Activated CD4-positive, alpha-beta memory T cell treated with anti-CD3 and anti-CD28 coated beads for 36 hours (primary cell): ENCODE measurements around the gene PAM16. TPM values are rescaled to one million over a fixed set of nuclear protein-coding genes. Genes with fewer than 3 reads are reported as not detected.

ENCODE experiments used
- CTCF ChIA-PET: fragments of 350-600 bp; sonication (Branson Sonifier 250); formaldehyde crosslinking; loops from one replicate; lab custom pipeline; 2021; ENCODE audit warnings: antibody characterized with exemption, inconsistent platforms; lab: Charles Lee
- POLR2A ChIA-PET: fragments of 350-600 bp; sonication (Branson Sonifier 250); formaldehyde crosslinking; loops from one replicate; lab custom pipeline; 2021; ENCODE audit warnings: antibody characterized with exemption; lab: Charles Lee
- DNase-seq: peaks from one replicate; pipeline ENCODE4 v3.0.0-alpha.2; 2020
- H3K27ac Mint-ChIP-seq: one replicate; pipeline ENCODE4 v1.8.0; 2021; ENCODE audit warnings: mixed read lengths
- H3K27me3 Mint-ChIP-seq: one replicate; pipeline ENCODE4 v1.8.0; 2021; ENCODE audit warnings: mixed read lengths
- H3K36me3 Mint-ChIP-seq: one replicate; pipeline ENCODE4 v1.8.0; 2021; ENCODE audit warnings: mixed read lengths
- H3K4me1 Mint-ChIP-seq: one replicate; pipeline ENCODE4 v1.8.0; 2021; ENCODE audit warnings: low read depth, mixed read lengths
- H3K4me3 Mint-ChIP-seq: one replicate; pipeline ENCODE4 v1.8.0; 2021; ENCODE audit warnings: mild to moderate bottlenecking, mixed read lengths
- H3K9me3 Mint-ChIP-seq: one replicate; pipeline ENCODE4 v1.8.0; 2021; ENCODE audit warnings: mixed read lengths
- intact Hi-C: fragments of 100-400 bp; cut with micrococcal nuclease; formaldehyde crosslinking; loops from one replicate; pipeline ENCODE4 v1.15.1; 2023
- total RNA-seq, 2 experiments: library from RNA; stranded (reverse); gene quantifications; one replicate each; pipeline ENCODE4 v1.2.3, GENCODE V29; 2021

The PAM16 gene
- total RNA-seq, 2 experiments from 2014 or later = 52.8 to 63.4 TPM

- ChIA-PET POLR2A (interaction anchor here (0.9 kb wide), 1 partner anchor 85 kb away, joined by 3 read pairs; no protein-coding TSS in a partner anchor), CTCF (interaction anchor here (2.1 kb wide), 1 partner anchor 29 kb away, joined by 7 read pairs; no protein-coding TSS in a partner anchor)
- Mint-ChIP-seq H3K9me3 (no peaks in the 10 kb centered on the region), H3K36me3 (no peaks in the 10 kb centered on the region), H3K27me3 (no peaks in the 10 kb centered on the region), H3K4me3 (no peak overlapping the region), H3K4me1 (peaks cover 20% of the 10 kb centered on the region), H3K27ac (no peak overlapping the region)
- intact Hi-C loops = no loop called here
- no peak for DNase-seq
These were observed 22.3 kb upstream of the PAM16 start for GRCh38 chr16:4373356-4373908.

GRCh38 chr16:4372578-4373355, 21.6 kb upstream of the PAM16 start:
- intact Hi-C loops = no loop called here
- peaks cover 20% of the 10 kb centered on the region for H3K4me1 Mint-ChIP-seq
- H3K27me3 Mint-ChIP-seq = no peaks in the 10 kb centered on the region
- peak overlapping the region; percentile 66 for H3K4me3 Mint-ChIP-seq
- DNase-seq = no peak
- no peaks in the 10 kb centered on the region for H3K36me3 Mint-ChIP-seq
- no peak overlapping the region for H3K27ac Mint-ChIP-seq
- CTCF ChIA-PET = interaction anchor here (2.1 kb wide), 1 partner anchor 30 kb away, joined by 7 read pairs; no protein-coding TSS in a partner anchor
- POLR2A ChIA-PET = interaction anchor here (0.9 kb wide), 1 partner anchor 84 kb away, joined by 3 read pairs; no protein-coding TSS in a partner anchor
- H3K9me3 Mint-ChIP-seq = no peaks in the 10 kb centered on the region

GRCh38 chr16:4372001-4372577, 21.0 kb upstream of the PAM16 start:
- Mint-ChIP-seq H3K36me3 (no peaks in the 10 kb centered on the region), H3K4me1 (peaks cover 20% of the 10 kb centered on the region), H3K4me3 (peak overlapping the region; percentile 66), H3K9me3 (no peaks in the 10 kb centered on the region), H3K27me3 (no peaks in the 10 kb centered on the region), H3K27ac (no peak overlapping the region)
- ChIA-PET CTCF (interaction anchor here (2.1 kb wide), 1 partner anchor 31 kb away, joined by 7 read pairs; no protein-coding TSS in a partner anchor), POLR2A (no interaction called here)
- DNase-seq = peak; percentile 44
- intact Hi-C loops = no loop called here

GRCh38 chr16:4371357-4372000, 20.4 kb upstream of the PAM16 start, which contains the start of gene VASN:
Gene VASN, plus strand, starts transcription at chr16:4371848. Its CDS starts 9,030 bp downstream, at chr16:4380878.
- H3K4me3 Mint-ChIP-seq = peak within 1 kb of the TSS; percentile 66
- H3K36me3 Mint-ChIP-seq = no peaks in the 10 kb centered on the region
- CTCF ChIA-PET = interaction anchor here (1.0 to 2.1 kb wide), 3 partner anchors 31 to 33 kb away, joined by 3 to 7 read pairs (median 6); no protein-coding TSS in a partner anchor
- POLR2A ChIA-PET = no interaction called here
- H3K9me3 Mint-ChIP-seq = no peaks in the 10 kb centered on the region
- H3K4me1 Mint-ChIP-seq = peaks cover 20% of the 10 kb centered on the region
- no peak within 1 kb of the TSS for H3K27ac Mint-ChIP-seq
- no peaks in the 10 kb centered on the region for H3K27me3 Mint-ChIP-seq
- DNase-seq = peak; percentile 73
- intact Hi-C loops = no loop called here

- H3K4me1 Mint-ChIP-seq = peaks cover 19% of the 10 kb centered on the region
- POLR2A ChIA-PET = no interaction called here
- no peak overlapping the region for H3K27ac Mint-ChIP-seq
- H3K36me3 Mint-ChIP-seq = no peaks in the 10 kb centered on the region
- H3K9me3 Mint-ChIP-seq = no peaks in the 10 kb centered on the region
- CTCF ChIA-PET = interaction anchor here (1.0 to 1.4 kb wide), 2 partner anchors 32 to 33 kb away, joined by 3 to 6 read pairs; no protein-coding TSS in a partner anchor
- no peaks in the 10 kb centered on the region for H3K27me3 Mint-ChIP-seq
- no peak overlapping the region for H3K4me3 Mint-ChIP-seq
- no peak for DNase-seq
- intact Hi-C loops = no loop called here
These were observed 19.6 kb upstream of the PAM16 start for GRCh38 chr16:4370570-4371356.

- intact Hi-C loops = no loop called here
- Mint-ChIP-seq H3K36me3 (no peaks in the 10 kb centered on the region), H3K27ac (no peak overlapping the region), H3K4me1 (peaks cover 15% of the 10 kb centered on the region), H3K9me3 (no peaks in the 10 kb centered on the region), H3K27me3 (no peaks in the 10 kb centered on the region), H3K4me3 (no peak overlapping the region)
- CTCF ChIA-PET = interaction anchor here (0.6 to 2.0 kb wide), 4 partner anchors 9 to 34 kb away, joined by 3 to 7 read pairs (median 4); no protein-coding TSS in a partner anchor
- no peak for DNase-seq
- POLR2A ChIA-PET = no interaction called here
These were observed 19.0 kb upstream of the PAM16 start for GRCh38 chr16:4370151-4370550.

GRCh38 chr16:4369007-4369733, 18.0 kb upstream of the PAM16 start:
- Mint-ChIP-seq H3K9me3 (no peaks in the 10 kb centered on the region), H3K36me3 (no peaks in the 10 kb centered on the region), H3K4me1 (peaks cover 12% of the 10 kb centered on the region), H3K27me3 (no peaks in the 10 kb centered on the region), H3K27ac (no peak overlapping the region), H3K4me3 (no peak overlapping the region)
- intact Hi-C loops = no loop called here
- no peak for DNase-seq
- ChIA-PET CTCF (interaction anchor here (1.6 to 2.0 kb wide), 2 partner anchors 10 to 34 kb away, joined by 6 to 7 read pairs; no protein-coding TSS in a partner anchor), POLR2A (no interaction called here)

- no peak for DNase-seq
- Mint-ChIP-seq H3K27ac (no peak overlapping the region), H3K4me1 (peaks cover 4% of the 10 kb centered on the region), H3K36me3 (peaks cover 1% of the 10 kb centered on the region), H3K4me3 (no peak overlapping the region), H3K27me3 (no peaks in the 10 kb centered on the region), H3K9me3 (no peaks in the 10 kb centered on the region)
- ChIA-PET CTCF (no interaction called here), POLR2A (no interaction called here)
- intact Hi-C loops = no loop called here
These were observed 16.3 kb upstream of the PAM16 start for GRCh38 chr16:4367393-4367856.

GRCh38 chr16:4366016-4366415, 14.9 kb upstream of the PAM16 start:
- intact Hi-C loops = no loop called here
- DNase-seq = no peak
- Mint-ChIP-seq H3K4me3 (no peak overlapping the region), H3K9me3 (no peaks in the 10 kb centered on the region), H3K27ac (no peak overlapping the region), H3K36me3 (peaks cover 3% of the 10 kb centered on the region), H3K27me3 (no peaks in the 10 kb centered on the region), H3K4me1 (no peaks in the 10 kb centered on the region)
- CTCF ChIA-PET = interaction anchor here (1.1 kb wide), 1 partner anchor 57 kb away, joined by 3 read pairs; no protein-coding TSS in a partner anchor
- POLR2A ChIA-PET = no interaction called here

GRCh38 chr16:4365615-4366014, 14.5 kb upstream of the PAM16 start:
- H3K36me3 Mint-ChIP-seq = peaks cover 4% of the 10 kb centered on the region
- no peak overlapping the region for H3K4me3 Mint-ChIP-seq
- DNase-seq = no peak
- no peaks in the 10 kb centered on the region for H3K9me3 Mint-ChIP-seq
- no peaks in the 10 kb centered on the region for H3K27me3 Mint-ChIP-seq
- intact Hi-C loops = no loop called here
- no peaks in the 10 kb centered on the region for H3K4me1 Mint-ChIP-seq
- ChIA-PET CTCF (interaction anchor here (1.1 kb wide), 1 partner anchor 56 kb away, joined by 3 read pairs; no protein-coding TSS in a partner anchor), POLR2A (interaction anchor here (0.6 kb wide), 1 partner anchor 11 kb away, joined by 4 read pairs; no protein-coding TSS in a partner anchor)
- no peak overlapping the region for H3K27ac Mint-ChIP-seq
